ENCODE measurements around the gene GINS2.
A peak's percentile ranks its signal among the peaks of the same experiment; 100 is the strongest.

- TF ChIP-seq CTCF (IDR thresholded peaks at IDR 0.05) = peak in 3 of 5 experiments; percentile 30 to 35 (median 35)
- no peak for TF ChIP-seq EP300 (IDR thresholded peaks at IDR 0.05; ENCODE audit: low read depth)
- TF ChIP-seq POLR2AphosphoS5 (IDR thresholded peaks at IDR 0.05) = no peak
- TF ChIP-seq POLR2A (IDR thresholded peaks at IDR 0.05) = no peak
Observed at GRCh38 chr16:85675251-85675874, 13.4 kb downstream of the GINS2 start.

Data from transverse colon (tissue), 4 donors.